GM12892 (cell line): ENCODE results near the gene ARHGEF12.

Source experiments
- POLR2AphosphoS5 ChIP-seq: IDR thresholded peaks from 2 replicates; pipeline ENCODE4 v1.6.1; 2011; ENCODE audit warnings: low read depth, low read length, control low read depth
- TAF1 ChIP-seq: IDR thresholded peaks from 2 replicates; pipeline ENCODE4 v1.6.1; 2011; ENCODE audit warnings: low read depth, mild to moderate bottlenecking, control low read depth, low read length, borderline replicate concordance

DNA sequence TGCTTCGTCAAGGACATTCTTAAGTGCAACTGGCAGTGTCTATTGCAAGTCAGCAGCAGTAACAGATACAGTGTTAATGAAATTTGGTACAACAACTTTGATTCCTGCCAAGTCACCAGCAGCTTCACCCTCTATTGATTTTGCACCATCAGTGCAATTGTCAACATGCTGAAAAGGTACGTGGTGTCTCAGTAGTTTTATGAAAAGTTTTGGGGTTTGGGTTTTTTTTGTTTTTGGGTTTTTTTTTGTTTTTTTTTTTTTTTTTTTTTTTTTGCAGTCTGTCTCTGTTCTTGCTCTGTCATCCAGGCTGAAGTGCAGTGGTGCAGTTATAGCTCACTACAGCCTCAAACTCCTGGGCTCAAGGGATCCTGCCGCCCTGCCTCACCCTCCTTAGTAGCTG is 156.3 kb downstream of the ARHGEF12 start:
- no peak for TF ChIP-seq TAF1
- no peak for TF ChIP-seq POLR2AphosphoS5
